Dedifferentiated amniotic fluid mesenchymal stem cell (primary cell): Measurements from ENCODE around the gene ATP8B4.
A peak's percentile ranks its signal among the peaks of the same experiment; 100 is the strongest.

Experiments used
- DNase-seq: peaks from one replicate; pipeline ENCODE4 v3.0.0-alpha.2; 2016; ENCODE audit errors: extremely low spot score

Gene ATP8B4

DNA sequence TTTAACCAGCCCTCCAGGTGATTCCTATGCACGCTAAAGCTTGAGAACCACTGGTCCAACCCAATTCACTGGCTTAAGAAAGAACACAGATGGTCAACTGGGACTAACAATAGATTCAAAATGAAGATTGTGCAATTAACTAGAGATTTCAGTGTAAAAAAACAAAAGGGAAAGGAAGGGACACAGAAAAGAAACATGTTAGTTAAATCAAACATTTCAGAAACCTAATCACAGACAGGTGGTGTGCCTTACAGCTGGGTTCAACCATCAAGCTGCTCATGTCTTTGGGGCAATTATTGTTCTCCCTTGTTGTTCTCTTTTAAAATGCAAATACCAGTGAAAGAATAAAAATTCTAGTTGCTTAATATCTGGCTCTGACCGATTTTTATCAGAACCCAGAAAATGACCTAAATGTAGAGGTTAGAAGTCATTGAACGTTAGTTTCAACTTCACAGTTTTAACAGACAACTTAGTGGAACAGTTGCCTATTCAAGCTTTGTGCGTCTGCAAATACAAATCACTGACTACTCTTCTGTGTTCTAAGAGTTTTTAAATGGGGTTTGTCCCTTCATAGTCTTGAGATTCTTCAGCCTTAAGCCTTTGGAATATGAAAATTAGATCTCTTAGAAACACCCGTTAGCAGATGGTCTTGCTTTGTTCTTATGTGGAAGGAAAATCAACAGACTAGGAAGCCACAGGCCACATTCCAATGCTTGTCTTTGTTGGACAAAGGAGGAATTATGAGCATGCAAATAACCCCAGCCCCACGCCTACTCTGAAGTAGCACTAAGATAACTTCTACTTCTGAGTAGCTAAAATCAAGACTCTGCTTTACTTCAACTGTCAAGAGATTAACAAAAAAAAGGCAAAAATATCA lies 223.4 kb downstream of the ATP8B4 start:
- no peak for DNase-seq

DNA sequence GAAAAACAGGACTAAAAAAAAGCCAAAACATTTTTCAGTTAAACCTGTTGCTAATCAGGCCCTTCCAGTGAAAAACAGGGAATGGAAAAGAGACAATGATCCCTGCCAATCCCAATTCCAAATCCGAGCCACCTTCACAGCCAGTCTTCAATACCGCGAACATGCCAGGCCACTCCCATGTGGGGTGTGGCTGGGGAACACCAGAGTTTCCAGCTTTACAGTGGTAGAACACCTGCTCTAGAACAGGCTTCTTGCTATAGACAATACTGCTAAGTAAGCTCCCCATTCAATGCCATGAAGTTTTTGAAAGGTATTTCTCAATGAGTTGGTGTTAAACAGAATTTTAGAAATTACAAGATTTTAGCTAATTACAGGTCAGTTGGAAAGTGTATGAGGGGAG lies 228.3 kb downstream of the ATP8B4 start:
- no peak for DNase-seq

DNA sequence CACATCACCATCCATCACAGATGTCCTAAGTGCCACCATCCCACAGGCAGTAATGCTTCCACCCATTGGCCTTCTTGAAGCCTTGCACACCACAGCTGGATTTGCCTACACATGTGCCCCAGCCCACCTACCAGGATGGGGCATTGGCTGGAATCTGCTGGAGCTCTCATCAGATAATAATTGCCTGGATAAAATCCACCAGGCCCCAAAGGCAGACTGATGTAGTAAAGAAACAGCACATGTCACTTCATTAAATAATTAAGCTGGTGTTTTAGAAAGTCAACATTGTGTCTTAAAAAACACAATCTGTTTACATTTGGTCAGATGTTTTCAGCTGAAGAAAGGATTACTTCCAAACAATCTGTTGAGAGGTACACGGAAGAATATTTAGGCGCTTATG lies 229.5 kb downstream of the ATP8B4 start:
- no peak for DNase-seq

DNA sequence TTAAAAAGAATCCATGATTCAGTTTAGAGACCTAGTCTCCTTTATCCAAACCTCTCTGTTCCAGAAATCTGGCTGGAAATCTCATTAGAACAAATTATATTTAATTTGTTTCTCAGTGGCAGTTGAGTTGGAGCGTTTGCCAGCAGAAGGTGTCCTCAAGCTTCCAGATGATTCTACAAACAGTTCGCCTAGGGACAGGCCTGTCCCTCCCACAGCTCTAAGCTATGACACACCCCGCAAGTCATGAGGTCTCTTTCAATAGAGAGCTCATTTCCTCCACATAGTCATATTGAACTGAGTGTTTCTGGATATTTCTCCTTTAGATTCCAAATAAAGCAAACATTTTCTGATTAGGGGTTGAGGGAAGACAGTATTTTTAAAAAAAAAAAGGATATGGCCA lies 230.3 kb downstream of the ATP8B4 start:
- no peak for DNase-seq

- DNase-seq = no peak
These were observed 230.7 kb downstream of the ATP8B4 start for GRCh38 chr15:49888323-49888693.

GRCh38 chr15:49887659-49888322 lies 231.2 kb downstream of the ATP8B4 start:
- no peak for DNase-seq

GRCh38 chr15:49883121-49883520 lies 235.9 kb downstream of the ATP8B4 start:
- DNase-seq = no peak

GRCh38 chr15:49881866-49882265 lies 237.2 kb downstream of the ATP8B4 start:
- DNase-seq = no peak

GRCh38 chr15:49881433-49881832 lies 237.6 kb downstream of the ATP8B4 start:
- no peak for DNase-seq

GRCh38 chr15:49877873-49878521 lies 241.0 kb downstream of the ATP8B4 start:
- peak; percentile 22 for DNase-seq

- no peak for DNase-seq
These were observed 241.7 kb downstream of the ATP8B4 start for GRCh38 chr15:49877117-49877872.

GRCh38 chr15:49876401-49877038 lies 242.5 kb downstream of the ATP8B4 start:
- no peak for DNase-seq

DNA sequence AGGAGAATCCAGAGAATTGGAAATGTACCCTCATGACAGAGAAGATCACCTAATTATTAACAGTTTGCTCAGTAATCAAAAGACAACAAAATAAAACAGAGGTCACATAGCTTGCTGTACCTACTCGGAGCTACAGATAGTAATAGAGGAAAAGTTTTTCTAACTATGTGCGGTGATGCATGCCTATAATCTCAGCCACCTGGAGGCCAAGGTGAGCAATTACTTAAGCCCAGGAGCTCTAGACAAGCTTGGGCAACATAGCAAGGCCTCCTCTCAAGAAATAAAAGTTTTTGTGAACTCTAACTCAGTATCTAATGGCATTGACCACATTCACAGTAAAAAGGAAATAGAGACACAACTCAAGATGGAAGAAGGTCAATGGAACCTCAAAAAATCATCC lies 243.6 kb downstream of the ATP8B4 start:
- no peak for DNase-seq

DNA sequence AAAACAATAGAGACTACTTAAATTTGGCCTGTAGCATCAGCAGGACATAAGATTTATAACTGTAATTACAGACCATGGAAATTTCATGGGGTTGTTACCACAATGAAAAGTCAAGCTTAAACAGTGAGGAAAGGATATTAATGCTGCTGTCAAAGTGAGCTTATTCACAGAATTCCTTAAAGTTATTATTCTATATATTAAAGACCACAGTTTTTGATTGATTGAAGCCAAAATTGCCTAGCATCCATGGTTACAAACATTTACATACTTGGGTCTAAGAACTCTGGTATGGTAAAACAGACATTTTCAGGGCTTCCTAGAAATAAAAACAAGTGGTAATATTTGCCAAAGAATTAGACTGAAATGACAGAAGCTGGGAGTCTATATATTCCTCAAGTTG lies 248.6 kb downstream of the ATP8B4 start:
- no peak for DNase-seq

- DNase-seq = no peak
These were observed 250.7 kb downstream of the ATP8B4 start for GRCh38 chr15:49868348-49868747.

GRCh38 chr15:49865925-49866757 lies 252.9 kb downstream of the ATP8B4 start:
- DNase-seq = no peak

DNA sequence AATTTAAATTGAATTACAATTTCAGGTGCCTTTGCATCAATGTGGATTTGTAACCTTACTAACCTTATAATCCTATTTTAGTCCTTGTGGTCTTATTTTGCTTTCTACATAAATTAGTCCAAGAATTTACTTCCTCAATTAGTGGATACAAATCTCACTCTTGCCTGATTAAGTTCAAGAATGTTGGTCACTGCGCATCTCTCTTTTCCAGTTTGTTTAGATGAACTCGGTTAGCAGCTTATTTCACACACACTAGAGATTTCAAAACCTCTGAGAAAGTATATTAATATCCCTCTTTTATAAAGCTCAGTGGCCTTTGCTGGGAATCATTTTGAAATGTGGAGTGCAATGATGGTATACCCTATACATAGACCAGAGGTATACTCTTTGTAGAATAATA lies 254.8 kb downstream of the ATP8B4 start:
- no peak for DNase-seq

DNA sequence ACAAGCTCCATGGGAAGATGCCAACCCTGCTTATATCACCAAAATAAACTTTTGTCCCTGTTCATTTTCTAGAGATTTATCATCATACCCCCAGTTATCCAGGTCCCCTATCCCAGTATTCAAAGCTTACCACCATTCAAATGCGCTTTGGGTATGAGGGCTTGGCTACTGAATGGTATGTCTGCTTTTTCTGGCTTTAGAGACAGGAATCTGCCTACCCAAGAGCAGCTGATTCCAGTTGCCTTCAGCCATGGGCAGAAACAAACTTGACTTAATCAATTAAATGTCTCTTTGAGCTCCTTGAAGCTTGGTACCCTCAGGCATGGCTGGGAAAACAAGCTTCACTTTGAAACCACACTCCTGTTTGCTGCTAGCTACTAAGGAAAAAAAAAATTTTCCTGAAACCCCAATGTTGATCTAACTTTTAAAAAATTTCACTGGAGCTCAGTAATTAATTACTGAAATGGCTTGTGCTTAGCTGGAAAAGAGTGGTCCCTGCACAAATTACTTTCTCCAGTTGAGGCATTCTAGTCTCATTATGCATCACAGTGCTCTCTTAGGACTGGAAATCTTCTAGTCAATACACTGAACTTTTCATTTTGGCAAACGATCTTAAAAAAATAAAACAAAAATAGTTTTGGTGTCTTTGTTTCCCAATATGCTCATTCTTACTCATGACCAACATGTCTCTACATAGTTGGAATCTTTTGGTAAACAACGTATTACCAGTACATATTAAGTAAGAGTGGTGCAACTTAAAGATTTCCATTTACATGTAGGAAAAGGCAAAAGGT lies 255.4 kb downstream of the ATP8B4 start:
- DNase-seq = peak; percentile 71

DNA sequence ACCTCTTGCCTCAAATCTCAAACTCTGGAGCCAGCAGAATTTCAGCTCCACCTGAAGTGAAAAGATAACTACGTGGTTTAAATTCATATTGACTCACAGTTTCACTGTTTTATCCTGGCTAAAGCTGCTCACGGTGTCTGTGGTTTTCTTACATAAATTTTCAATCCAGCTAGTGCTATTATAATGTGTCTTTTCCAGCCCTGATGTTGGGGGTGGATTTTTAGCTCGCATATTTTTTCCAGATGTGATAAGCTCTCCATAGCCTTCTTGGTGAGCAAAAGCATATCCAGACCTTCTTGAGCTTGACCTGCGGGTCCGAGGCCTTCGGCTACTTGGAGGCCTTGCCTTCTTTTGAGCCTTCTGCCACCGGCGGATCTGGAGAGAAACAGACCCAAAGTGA lies 258.9 kb downstream of the ATP8B4 start:
- no peak for DNase-seq
